HL-60 (cell line): ENCODE data around the gene PIGN.

Experiments used
- POLR2AphosphoS5 ChIP-seq: IDR thresholded peaks from 2 replicates; pipeline ENCODE4 v1.6.1; 2012; ENCODE audit warnings: low read depth
- TF ChIP-seq, protein P1 (sequence below): IDR thresholded peaks from one replicate; pipeline ENCODE4 v1.5.1; 2011; ENCODE audit warnings: low read length, control low read depth, inconsistent platforms; ENCODE audit not compliant: insufficient read depth
- TF ChIP-seq, protein P2 (sequence below): IDR thresholded peaks from 2 replicates; pipeline ENCODE4 v1.6.1; 2012; ENCODE audit warnings: low read depth; ENCODE audit not compliant: insufficient replicate concordance

DNA sequence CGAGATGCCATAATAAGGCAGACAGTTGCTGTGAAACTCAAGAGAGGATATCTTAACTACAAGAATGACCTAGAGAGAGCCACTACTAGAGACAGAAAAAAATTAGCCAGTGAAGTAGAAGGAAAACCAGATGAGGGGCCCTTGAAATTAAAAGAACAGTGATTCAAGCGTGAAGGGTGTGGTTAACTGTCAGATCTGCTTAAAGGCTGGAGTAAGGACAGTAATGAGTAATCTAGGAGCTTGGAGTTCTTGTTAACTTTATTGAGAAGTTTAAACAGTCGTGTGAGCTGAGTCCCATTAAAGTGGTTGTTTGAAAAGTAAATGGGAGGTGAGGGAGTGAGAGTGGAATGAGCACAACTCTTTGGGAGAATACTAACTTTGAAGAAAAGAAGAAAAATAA, 21.3 kb downstream of the PIGN start:
- TF ChIP-seq, protein P1, sequence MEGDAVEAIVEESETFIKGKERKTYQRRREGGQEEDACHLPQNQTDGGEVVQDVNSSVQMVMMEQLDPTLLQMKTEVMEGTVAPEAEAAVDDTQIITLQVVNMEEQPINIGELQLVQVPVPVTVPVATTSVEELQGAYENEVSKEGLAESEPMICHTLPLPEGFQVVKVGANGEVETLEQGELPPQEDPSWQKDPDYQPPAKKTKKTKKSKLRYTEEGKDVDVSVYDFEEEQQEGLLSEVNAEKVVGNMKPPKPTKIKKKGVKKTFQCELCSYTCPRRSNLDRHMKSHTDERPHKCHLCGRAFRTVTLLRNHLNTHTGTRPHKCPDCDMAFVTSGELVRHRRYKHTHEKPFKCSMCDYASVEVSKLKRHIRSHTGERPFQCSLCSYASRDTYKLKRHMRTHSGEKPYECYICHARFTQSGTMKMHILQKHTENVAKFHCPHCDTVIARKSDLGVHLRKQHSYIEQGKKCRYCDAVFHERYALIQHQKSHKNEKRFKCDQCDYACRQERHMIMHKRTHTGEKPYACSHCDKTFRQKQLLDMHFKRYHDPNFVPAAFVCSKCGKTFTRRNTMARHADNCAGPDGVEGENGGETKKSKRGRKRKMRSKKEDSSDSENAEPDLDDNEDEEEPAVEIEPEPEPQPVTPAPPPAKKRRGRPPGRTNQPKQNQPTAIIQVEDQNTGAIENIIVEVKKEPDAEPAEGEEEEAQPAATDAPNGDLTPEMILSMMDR: no peak
- no peak for TF ChIP-seq POLR2AphosphoS5
- TF ChIP-seq, protein P2, sequence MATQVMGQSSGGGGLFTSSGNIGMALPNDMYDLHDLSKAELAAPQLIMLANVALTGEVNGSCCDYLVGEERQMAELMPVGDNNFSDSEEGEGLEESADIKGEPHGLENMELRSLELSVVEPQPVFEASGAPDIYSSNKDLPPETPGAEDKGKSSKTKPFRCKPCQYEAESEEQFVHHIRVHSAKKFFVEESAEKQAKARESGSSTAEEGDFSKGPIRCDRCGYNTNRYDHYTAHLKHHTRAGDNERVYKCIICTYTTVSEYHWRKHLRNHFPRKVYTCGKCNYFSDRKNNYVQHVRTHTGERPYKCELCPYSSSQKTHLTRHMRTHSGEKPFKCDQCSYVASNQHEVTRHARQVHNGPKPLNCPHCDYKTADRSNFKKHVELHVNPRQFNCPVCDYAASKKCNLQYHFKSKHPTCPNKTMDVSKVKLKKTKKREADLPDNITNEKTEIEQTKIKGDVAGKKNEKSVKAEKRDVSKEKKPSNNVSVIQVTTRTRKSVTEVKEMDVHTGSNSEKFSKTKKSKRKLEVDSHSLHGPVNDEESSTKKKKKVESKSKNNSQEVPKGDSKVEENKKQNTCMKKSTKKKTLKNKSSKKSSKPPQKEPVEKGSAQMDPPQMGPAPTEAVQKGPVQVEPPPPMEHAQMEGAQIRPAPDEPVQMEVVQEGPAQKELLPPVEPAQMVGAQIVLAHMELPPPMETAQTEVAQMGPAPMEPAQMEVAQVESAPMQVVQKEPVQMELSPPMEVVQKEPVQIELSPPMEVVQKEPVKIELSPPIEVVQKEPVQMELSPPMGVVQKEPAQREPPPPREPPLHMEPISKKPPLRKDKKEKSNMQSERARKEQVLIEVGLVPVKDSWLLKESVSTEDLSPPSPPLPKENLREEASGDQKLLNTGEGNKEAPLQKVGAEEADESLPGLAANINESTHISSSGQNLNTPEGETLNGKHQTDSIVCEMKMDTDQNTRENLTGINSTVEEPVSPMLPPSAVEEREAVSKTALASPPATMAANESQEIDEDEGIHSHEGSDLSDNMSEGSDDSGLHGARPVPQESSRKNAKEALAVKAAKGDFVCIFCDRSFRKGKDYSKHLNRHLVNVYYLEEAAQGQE: no peak
